Activated CD4-positive, CD25-positive, alpha-beta regulatory T cell treated with anti-CD3 and anti-CD28 coated beads, Interleukin-2, amount 50 U/mL, for 16 hours (primary cell): ENCODE results near the gene ARHGAP42.
"Not testable (repeated sequence)": the region's sequence is repeated elsewhere in the genome, so short reads cannot be mapped to it uniquely, and the experiment has no call there.

Experiments
- DNase-seq: peaks from one replicate; pipeline ENCODE4 v3.0.0-alpha.2; 2020; ENCODE audit warnings: low read depth, low spot score

ARHGAP42 gene

GRCh38 chr11:100719809-100720221 is 32.7 kb downstream of the ARHGAP42 start:
- no peak for DNase-seq

DNA sequence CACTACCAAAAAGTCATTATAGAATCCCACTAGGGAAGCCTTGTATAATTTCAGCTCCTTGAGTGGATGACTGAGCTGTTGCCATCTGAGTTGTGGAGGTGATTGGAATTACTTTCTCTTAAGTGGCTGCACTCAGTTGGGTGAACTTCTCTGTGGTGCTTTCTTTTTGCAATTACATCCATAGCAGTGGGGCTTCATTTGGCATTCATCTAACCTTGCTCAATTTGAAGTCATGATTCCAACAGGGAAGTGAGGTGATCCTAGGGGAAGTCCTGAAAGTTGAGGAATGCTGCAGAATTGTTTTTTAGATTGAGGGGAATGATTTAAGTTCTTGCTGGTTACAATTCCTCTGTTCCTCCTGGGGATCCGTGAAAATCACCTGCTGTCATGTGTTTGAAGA is 39.6 kb downstream of the ARHGAP42 start:
- DNase-seq, result no peak

DNA sequence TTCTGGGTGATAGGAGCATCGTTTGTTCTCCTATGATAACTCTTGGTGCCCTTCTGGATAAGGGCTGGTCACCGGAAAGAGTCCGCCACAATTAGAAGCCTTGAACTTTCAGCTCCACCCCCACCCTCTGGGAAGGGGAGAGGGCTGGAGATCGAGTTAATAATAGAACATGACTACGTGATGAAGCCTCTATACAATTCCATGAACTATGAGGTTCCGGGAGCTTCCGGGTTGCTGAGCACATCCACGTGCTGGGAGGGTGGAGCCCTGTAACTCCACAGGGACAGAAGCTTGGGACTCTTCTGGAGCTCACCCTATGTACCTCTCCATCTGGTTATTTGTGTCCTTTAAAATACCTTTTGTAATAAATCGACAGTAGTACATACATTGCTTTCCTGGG is 40.3 kb downstream of the ARHGAP42 start:
- no peak for DNase-seq

- no peak for DNase-seq
Measured at GRCh38 chr11:100730266-100730665, 43.2 kb downstream of the ARHGAP42 start.

- DNase-seq, result no peak
Measured at GRCh38 chr11:100731471-100731870, 44.4 kb downstream of the ARHGAP42 start.

GRCh38 chr11:100732949-100733348 is 45.9 kb downstream of the ARHGAP42 start:
- no peak for DNase-seq

- no peak for DNase-seq
Measured at GRCh38 chr11:100734743-100735527, 47.8 kb downstream of the ARHGAP42 start.

GRCh38 chr11:100735949-100736675 is 49.0 kb downstream of the ARHGAP42 start:
- no peak for DNase-seq

- DNase-seq, result no peak
Measured at GRCh38 chr11:100738701-100739270, 51.7 kb downstream of the ARHGAP42 start.

GRCh38 chr11:100739666-100740065 is 52.6 kb downstream of the ARHGAP42 start:
- DNase-seq, result no peak

DNA sequence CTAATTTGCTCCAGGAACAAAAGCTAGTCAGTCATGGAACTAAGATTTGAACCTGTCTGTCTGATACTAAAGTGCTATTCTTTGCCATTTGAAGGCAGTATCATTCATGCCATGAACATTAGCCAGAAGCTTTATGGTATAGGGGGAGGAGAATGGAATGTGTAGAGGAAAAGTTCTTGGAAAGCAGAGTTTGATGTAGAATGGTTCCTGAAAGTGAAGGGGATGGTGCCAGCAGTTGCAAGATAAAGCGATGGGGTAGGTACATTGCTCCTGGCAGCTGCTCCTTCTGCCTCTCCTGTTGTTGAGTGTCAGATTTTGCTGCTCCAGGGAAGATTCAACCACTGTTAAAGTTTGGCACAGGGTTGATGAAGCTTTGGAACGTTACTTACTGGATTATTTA is 53.4 kb downstream of the ARHGAP42 start:
- no peak for DNase-seq

DNA sequence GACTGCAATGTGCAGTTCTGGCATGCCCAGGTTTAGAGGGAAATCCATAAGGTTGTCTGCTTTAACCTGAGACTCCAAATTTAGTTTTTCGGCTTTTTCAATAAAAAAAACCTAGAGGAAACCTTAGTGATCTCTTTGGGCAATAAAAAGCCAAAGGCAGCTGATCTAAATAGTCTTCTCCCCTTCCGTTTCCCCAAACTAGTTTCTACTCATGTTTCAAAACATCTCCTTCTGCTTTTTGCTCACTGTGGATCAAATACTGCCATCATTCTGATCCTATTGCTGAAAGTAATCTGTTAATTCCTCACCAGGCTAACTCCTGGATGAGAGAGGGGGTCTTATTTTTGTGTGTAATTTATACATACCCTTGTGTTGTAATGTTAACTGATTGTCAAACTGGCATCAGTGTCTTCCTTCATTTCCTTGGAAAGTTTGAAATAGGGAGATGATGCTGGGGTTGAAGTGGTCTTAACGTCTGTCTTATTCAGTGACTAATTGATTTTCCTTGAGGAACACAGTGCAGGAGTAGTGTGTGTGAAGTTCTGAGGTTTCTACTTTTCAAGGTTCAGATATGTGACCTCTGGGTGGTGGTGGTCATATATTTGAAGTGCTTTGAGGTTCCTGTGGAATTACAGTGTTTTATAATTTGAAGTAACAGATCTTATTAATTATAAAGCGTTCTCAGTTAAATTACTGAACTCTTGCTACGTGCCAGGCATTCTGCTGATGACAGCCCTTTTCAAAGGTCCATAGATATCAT is 55.0 kb downstream of the ARHGAP42 start:
- DNase-seq, result no peak

GRCh38 chr11:100746448-100746847 is 59.4 kb downstream of the ARHGAP42 start:
- DNase-seq, result no peak

DNA sequence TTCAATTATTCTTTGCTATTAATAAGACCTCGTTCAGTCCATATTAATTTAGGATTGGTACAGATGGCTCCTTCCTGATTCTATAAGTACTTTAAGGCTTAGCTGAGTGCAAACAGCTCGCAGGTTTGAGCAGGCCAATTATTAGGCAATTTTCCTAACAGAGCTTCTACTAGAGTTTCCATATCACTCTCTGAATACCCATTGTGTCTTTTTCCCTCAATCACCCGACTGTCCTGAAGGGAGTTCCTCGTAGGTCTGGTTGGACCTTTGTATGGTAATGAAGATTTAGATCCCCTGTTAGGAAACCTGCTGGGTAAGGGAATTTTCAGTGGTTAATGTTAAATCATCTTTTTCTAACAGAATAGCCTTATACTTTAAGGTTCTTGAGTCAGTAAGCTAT is 61.1 kb downstream of the ARHGAP42 start:
- no peak for DNase-seq

- not testable (repeated sequence) for DNase-seq
Measured at GRCh38 chr11:100749887-100750565, 62.9 kb downstream of the ARHGAP42 start.

DNA sequence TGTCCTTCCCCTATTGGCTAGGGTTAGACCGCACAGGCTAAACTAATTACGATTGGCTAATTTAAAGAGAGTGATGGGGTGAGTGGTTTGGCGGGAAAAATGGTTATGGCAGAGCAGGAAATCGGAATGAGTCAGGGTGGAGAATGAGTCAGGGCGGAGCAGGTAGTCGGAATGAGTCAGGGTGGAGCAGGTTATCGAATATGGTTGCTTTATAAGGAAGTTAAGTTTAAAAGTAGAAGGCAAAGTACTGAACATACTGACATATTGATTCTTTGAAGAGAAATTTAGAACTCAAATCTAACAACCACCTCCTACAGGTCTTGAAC is 63.4 kb downstream of the ARHGAP42 start:
- DNase-seq, result not testable (repeated sequence)

- DNase-seq, result no peak
Measured at GRCh38 chr11:100752371-100753171, 65.5 kb downstream of the ARHGAP42 start.

GRCh38 chr11:100753172-100753543 is 66.1 kb downstream of the ARHGAP42 start:
- no peak for DNase-seq

GRCh38 chr11:100753571-100753970 is 66.5 kb downstream of the ARHGAP42 start:
- no peak for DNase-seq

DNA sequence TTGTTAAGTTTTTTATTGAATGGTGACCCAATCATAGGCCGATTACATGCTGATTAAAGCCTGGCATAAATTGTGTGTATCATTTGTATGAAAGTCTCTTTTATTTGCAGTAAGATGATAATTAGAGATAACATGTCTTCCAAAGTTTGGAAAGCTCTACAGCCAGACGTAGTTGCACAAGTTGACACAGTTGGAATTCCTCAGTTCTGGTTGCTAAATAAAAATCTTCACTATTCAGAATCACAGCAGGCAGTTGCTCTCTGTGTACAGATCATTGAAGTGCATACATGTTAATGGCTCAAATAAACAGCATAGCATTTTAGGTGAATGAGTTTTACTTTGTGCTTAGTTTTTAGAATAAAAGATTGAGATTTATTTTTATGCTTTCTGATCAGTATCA is 69.5 kb downstream of the ARHGAP42 start:
- DNase-seq, result no peak

GRCh38 chr11:100757646-100758045 is 70.6 kb downstream of the ARHGAP42 start:
- no peak for DNase-seq
